Gastrocnemius medialis (tissue), 4 donors: ENCODE measurements around the gene SPINDOC. TPM values are rescaled to one million over a fixed set of nuclear protein-coding genes. Genes with fewer than 3 reads are reported as not detected.

Experiments used
- ATAC-seq, 2 donors: fragments of 150-250 bp; one replicate each; pipeline ENCODE4 v1.9.1; 2016
- DNase-seq, 2 donors: peaks; one replicate each; pipeline ENCODE4 v3.0.0-alpha.2; 2019
- H3K27ac ChIP-seq, 4 donors: fragments of 200-600 bp; sonication (generic); 1 replicate in 1 of 4; 2 replicates in 3 of 4; pipeline ENCODE4 v1.5.1; 2016 to 2018; ENCODE audit warnings: mild to moderate bottlenecking in 2 of 4, moderate library complexity in 1 of 4
- H3K27me3 ChIP-seq, 3 donors: fragments of 200-600 bp; sonication (generic) in 2 of 3; 1 replicate in 1 of 3; 2 replicates in 2 of 3; pipeline versions ENCODE4 v1.5.1 to v1.6.0; 2016 to 2019; ENCODE audit warnings: mild to moderate bottlenecking in 1 of 3, moderate library complexity in 1 of 3
- H3K36me3 ChIP-seq, 2 donors: fragments of 200-600 bp; sonication (generic) in 1 of 2; one replicate each; pipeline ENCODE4 v1.5.1; 2017 to 2018
- H3K4me1 ChIP-seq, 2 donors: fragments of 200-600 bp; sonication (generic) in 1 of 2; one replicate each; pipeline ENCODE4 v1.5.1; 2016 to 2017; ENCODE audit warnings: mild to moderate bottlenecking in 2 of 2
- H3K4me3 ChIP-seq, 4 donors: fragments of 200-600 bp; sonication (generic) in 3 of 4; 1 replicate in 1 of 4; 2 replicates in 3 of 4; pipeline ENCODE4 v1.5.1; 2016 to 2019; ENCODE audit warnings: mild to moderate bottlenecking in 2 of 4
- H3K9me3 ChIP-seq, 3 donors: fragments of 200-600 bp; sonication (generic) in 2 of 3; 1 replicate in 1 of 3; 2 replicates in 2 of 3; pipeline ENCODE4 v1.5.1; 2016 to 2019
- POLR2A ChIP-seq, 2 donors: fragments of 450-650 bp; IDR thresholded peaks; one replicate each; pipeline ENCODE4 v1.6.1; 2017; ENCODE audit warnings: antibody characterized with exemption in 2 of 2, mild to moderate bottlenecking in 2 of 2, moderate library complexity in 2 of 2
- in situ Hi-C, 4 donors: fragments of 200-750 bp; cut with MboI; loops; one replicate each; pipeline versions ENCODE4 v1.15.0 to v1.8.0; 2017; ENCODE audit warnings: low sequenced_read_pairs in 4 of 4
- intact Hi-C: fragments of 100-400 bp; cut with DNase I; formaldehyde crosslinking; loops from one replicate; pipeline ENCODE4 v1.15.1; 2023; ENCODE audit warnings: low total_unique reads
- total RNA-seq, 4 donors: library from RNA; depleted of rRNA; stranded (reverse); fragments of >200 nt; gene quantifications; one replicate each; pipeline versions ENCODE4 v1.1.0 to v1.2.3, GENCODE V29; 2016
- TF ChIP-seq, protein P1 (sequence below), 5 experiments: fragments of 450-650 bp in 3 of 5; fragments of 200-600 bp in 2 of 5; sonication (generic) in 2 of 5; IDR thresholded peaks in 4 of 5; conservative IDR thresholded peaks in 1 of 5; 1 replicate in 4 of 5; 2 replicates in 1 of 5; pipeline ENCODE4 v1.5.1; 2016 to 2019; ENCODE audit warnings: antibody characterized with exemption in 5 of 5, mild to moderate bottlenecking in 3 of 5, moderate library complexity in 3 of 5

The SPINDOC gene
- total RNA-seq, 4 donors from 2014 or later: 2.7 to 6.3 (median 3.5) TPM

DNA sequence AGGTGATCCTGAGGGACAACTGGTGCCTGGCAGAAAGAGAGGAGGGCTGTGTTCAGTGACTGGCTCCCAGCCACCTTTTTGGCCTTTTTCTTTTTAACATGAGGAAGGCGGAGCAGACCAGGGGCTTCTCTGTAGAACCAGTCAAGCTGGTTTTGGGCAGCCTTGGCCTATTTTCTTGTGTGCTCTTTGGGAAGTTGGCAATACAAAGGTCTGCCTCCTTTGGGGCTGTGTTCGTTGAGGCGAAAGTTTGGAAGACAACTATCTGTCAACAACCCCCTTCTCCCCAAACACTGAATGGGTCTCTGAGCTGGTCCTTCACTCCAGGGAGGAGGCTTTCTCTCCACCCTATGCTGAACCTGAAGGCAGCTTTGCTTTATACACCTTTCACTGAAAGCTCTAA lies 34.1 kb downstream of the SPINDOC start:
- no peaks in the 10 kb centered on the region for H3K36me3 ChIP-seq
- in situ Hi-C loops: loop anchor here (25.0 kb wide), 2 partner anchors 290 to 315 kb away; partner anchors contain the start of gene MACROD1 (in 1 of the 4)
- H3K9me3 ChIP-seq: no peaks in the 10 kb centered on the region
- TF ChIP-seq, protein P1, sequence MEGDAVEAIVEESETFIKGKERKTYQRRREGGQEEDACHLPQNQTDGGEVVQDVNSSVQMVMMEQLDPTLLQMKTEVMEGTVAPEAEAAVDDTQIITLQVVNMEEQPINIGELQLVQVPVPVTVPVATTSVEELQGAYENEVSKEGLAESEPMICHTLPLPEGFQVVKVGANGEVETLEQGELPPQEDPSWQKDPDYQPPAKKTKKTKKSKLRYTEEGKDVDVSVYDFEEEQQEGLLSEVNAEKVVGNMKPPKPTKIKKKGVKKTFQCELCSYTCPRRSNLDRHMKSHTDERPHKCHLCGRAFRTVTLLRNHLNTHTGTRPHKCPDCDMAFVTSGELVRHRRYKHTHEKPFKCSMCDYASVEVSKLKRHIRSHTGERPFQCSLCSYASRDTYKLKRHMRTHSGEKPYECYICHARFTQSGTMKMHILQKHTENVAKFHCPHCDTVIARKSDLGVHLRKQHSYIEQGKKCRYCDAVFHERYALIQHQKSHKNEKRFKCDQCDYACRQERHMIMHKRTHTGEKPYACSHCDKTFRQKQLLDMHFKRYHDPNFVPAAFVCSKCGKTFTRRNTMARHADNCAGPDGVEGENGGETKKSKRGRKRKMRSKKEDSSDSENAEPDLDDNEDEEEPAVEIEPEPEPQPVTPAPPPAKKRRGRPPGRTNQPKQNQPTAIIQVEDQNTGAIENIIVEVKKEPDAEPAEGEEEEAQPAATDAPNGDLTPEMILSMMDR (IDR thresholded peaks at IDR 0.05 in 4 of 5, conservative IDR thresholded peaks at IDR 0.05 in 1 of 5): no peak
- no peak for TF ChIP-seq POLR2A (IDR thresholded peaks at IDR 0.05)
- H3K4me1 ChIP-seq: peaks cover 4 to 30% of the 10 kb centered on the region in 2 donors
- intact Hi-C loops: no loop called here
- no peaks in the 10 kb centered on the region for H3K27me3 ChIP-seq
- H3K27ac ChIP-seq: peak overlapping the region in 1 of 4 donors; percentile 8
- ATAC-seq (no peak), DNase-seq (no peak)
- H3K4me3 ChIP-seq: no peak overlapping the region

DNA sequence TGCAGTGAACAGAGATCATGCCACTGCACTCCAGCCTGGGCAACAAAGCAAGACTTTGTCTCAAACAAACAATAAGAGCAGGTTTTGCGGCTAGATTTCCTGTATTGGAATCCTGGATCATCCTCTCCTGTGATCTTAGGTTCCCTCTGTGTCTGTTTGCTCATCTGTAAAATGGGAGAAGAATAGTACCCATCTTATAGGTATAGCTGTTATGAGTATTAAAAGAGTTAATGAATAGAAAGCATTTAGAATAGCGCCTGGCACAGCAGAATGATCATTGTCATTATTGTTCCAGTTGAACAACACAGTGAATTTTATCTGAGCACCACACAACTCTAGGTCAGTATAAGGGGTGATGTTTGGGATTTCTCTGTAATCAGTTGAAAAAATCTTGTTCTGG lies 36.4 kb downstream of the SPINDOC start:
- no peaks in the 10 kb centered on the region for H3K9me3 ChIP-seq
- in situ Hi-C loops (loop anchor here (25.0 kb wide), 2 partner anchors 288 to 313 kb away; partner anchors contain the start of gene MACROD1 (in 1 of the 4)), intact Hi-C loops (no loop called here)
- no peak for ATAC-seq
- no peak overlapping the region for H3K4me3 ChIP-seq
- no peak for TF ChIP-seq POLR2A (IDR thresholded peaks at IDR 0.05)
- TF ChIP-seq, protein P1 (IDR thresholded peaks at IDR 0.05 in 4 of 5, conservative IDR thresholded peaks at IDR 0.05 in 1 of 5): no peak
- no peak for DNase-seq
- no peak overlapping the region for H3K27ac ChIP-seq
- no peaks in the 10 kb centered on the region for H3K27me3 ChIP-seq
- peaks cover 0 to 23% of the 10 kb centered on the region in 2 donors for H3K4me1 ChIP-seq
- no peaks in the 10 kb centered on the region for H3K36me3 ChIP-seq

DNA sequence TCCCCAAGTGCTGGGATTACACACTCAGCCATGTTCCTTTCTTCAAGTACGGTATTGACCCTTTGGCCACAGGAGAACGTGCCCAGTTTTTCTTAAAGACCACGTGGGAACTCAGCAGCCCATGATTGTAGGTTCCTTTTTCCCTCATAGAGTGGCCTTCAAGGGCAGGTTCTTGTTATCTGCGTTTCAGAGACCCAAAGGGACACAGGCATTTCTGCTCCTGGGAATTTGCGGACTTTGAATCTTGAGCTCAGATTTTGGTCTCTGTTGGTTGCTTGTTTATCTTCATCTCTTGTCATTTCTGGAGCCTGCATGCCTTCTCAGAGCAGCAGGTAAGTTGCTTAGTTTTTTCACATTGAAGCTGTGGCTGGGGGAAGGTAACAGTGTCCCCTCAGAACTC lies 37.7 kb downstream of the SPINDOC start:
- Histone ChIP-seq H3K27me3 (no peaks in the 10 kb centered on the region), H3K27ac (no peak overlapping the region), H3K4me3 (no peak overlapping the region), H3K36me3 (no peaks in the 10 kb centered on the region), H3K4me1 (peaks cover 0 to 18% of the 10 kb centered on the region in 2 donors), H3K9me3 (no peaks in the 10 kb centered on the region)
- no peak for ATAC-seq
- in situ Hi-C loops: no loop called here
- TF ChIP-seq POLR2A (IDR thresholded peaks at IDR 0.05): no peak
- intact Hi-C loops: no loop called here
- DNase-seq: no peak

DNA sequence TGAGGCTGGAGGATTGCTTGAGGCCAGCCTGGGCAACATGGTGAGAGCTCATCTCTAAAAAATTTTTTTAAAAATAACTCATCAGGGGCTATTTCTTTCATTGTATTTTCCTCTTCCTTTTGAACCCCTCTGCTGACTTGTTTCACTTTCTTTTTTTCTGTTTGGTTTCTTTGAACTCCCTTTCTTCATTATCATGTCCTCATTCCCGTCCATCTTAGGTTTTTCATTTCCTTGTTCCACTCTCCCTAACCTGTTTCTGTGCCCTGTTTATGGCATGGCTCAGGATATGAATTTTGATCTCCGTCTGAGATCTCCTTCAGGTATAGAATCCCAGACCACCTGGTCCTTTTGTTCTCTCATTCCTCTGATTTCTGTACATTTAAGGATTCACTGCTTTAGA lies 38.1 kb downstream of the SPINDOC start:
- in situ Hi-C loops: no loop called here
- no peak overlapping the region for H3K27ac ChIP-seq
- no peak for DNase-seq

DNA sequence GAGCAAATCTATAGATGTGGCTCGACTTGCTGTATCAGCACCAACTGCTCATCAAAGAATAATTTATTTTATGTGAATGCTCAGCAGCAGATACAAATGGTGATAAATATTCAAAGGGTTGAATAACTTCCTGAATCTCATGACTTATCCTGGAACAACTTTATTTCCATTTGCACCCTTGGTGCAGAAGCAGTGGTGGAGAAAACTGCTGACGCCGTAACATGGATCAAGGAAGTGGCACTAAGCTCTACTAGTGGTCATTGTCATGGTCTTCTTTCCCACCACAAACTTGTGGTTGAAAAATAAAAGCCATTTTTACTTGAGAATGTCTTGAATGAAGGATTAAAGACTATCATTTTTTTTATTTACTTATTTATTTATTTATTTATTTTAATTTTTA lies 40.2 kb downstream of the SPINDOC start:
- no peak for DNase-seq
- no peak overlapping the region for H3K27ac ChIP-seq
- H3K4me1 ChIP-seq: peaks cover 9 to 10% of the 10 kb centered on the region in 2 donors
- no peaks in the 10 kb centered on the region for H3K36me3 ChIP-seq
- TF ChIP-seq, protein P1 (IDR thresholded peaks at IDR 0.05 in 4 of 5, conservative IDR thresholded peaks at IDR 0.05 in 1 of 5): no peak
- TF ChIP-seq POLR2A (IDR thresholded peaks at IDR 0.05): no peak
- intact Hi-C loops (no loop called here), in situ Hi-C loops (no loop called here)
- H3K9me3 ChIP-seq: no peaks in the 10 kb centered on the region
- no peak overlapping the region for H3K4me3 ChIP-seq
- no peaks in the 10 kb centered on the region for H3K27me3 ChIP-seq
- no peak for ATAC-seq

More for the DNA sequence above, 38.1 kb downstream of the SPINDOC start:
- H3K4me3 ChIP-seq: no peak overlapping the region
- peaks cover 0 to 18% of the 10 kb centered on the region in 2 donors for H3K4me1 ChIP-seq
- intact Hi-C loops: no loop called here
- no peak for ATAC-seq
- H3K9me3 ChIP-seq: no peaks in the 10 kb centered on the region
- TF ChIP-seq, protein P1 (IDR thresholded peaks at IDR 0.05 in 4 of 5, conservative IDR thresholded peaks at IDR 0.05 in 1 of 5): no peak
- no peak for TF ChIP-seq POLR2A (IDR thresholded peaks at IDR 0.05)
- no peaks in the 10 kb centered on the region for H3K36me3 ChIP-seq
- H3K27me3 ChIP-seq: no peaks in the 10 kb centered on the region
